ENCODE results near the gene ATRX.
"Not testable (repeated sequence)": the region's sequence is repeated elsewhere in the genome, so short reads cannot be mapped to it uniquely, and the experiment has no call there.

The ATRX gene

GRCh38 chrX:77514177-77514576, 271.8 kb downstream of the ATRX start:
- Histone ChIP-seq H3K4me3 (ENCODE audit: low read length in 2 of 2) (no peak overlapping the region), H3K36me3 (ENCODE audit: control insufficient read depth in 2 of 2, insufficient read depth in 2 of 2, low read length in 2 of 2) (peaks cover 6% of the 10 kb centered on the region in 2 donors), H3K9ac (ENCODE audit: low read depth in 1 of 2, low read length in 2 of 2) (no peak overlapping the region), H3K4me1 (ENCODE audit: control insufficient read depth in 2 of 2, insufficient read depth in 2 of 2, low read length in 2 of 2) (no peaks in the 10 kb centered on the region), H3K27me3 (ENCODE audit: control insufficient read depth in 2 of 2, insufficient read depth in 2 of 2, low read length in 2 of 2) (no peaks in the 10 kb centered on the region), H3K9me3 (ENCODE audit: control insufficient read depth in 2 of 2, low read length in 2 of 2) (no peaks in the 10 kb centered on the region), H3K27ac (ENCODE audit: low read depth in 2 of 2, low read length in 2 of 2) (no peak overlapping the region)

GRCh38 chrX:77510007-77510406, 276.0 kb downstream of the ATRX start:
- no peaks in the 10 kb centered on the region for H3K4me1 ChIP-seq (ENCODE audit: control insufficient read depth in 2 of 2, insufficient read depth in 2 of 2, low read length in 2 of 2)
- no peaks in the 10 kb centered on the region for H3K27me3 ChIP-seq (ENCODE audit: control insufficient read depth in 2 of 2, insufficient read depth in 2 of 2, low read length in 2 of 2)
- no peak overlapping the region for H3K4me3 ChIP-seq (ENCODE audit: low read length in 2 of 2)
- no peak overlapping the region for H3K9ac ChIP-seq (ENCODE audit: low read depth in 1 of 2, low read length in 2 of 2)
- peaks cover 4 to 6% of the 10 kb centered on the region in 2 donors for H3K36me3 ChIP-seq (ENCODE audit: control insufficient read depth in 2 of 2, insufficient read depth in 2 of 2, low read length in 2 of 2)
- no peak overlapping the region for H3K27ac ChIP-seq (ENCODE audit: low read depth in 2 of 2, low read length in 2 of 2)
- no peaks in the 10 kb centered on the region for H3K9me3 ChIP-seq (ENCODE audit: control insufficient read depth in 2 of 2, low read length in 2 of 2)

GRCh38 chrX:77505227-77505626, 280.8 kb downstream of the ATRX start:
- Histone ChIP-seq H3K9ac (ENCODE audit: low read depth in 1 of 2, low read length in 2 of 2) (no peak overlapping the region), H3K4me3 (ENCODE audit: low read length in 2 of 2) (no peak overlapping the region), H3K27me3 (ENCODE audit: control insufficient read depth in 2 of 2, insufficient read depth in 2 of 2, low read length in 2 of 2) (no peaks in the 10 kb centered on the region), H3K36me3 (ENCODE audit: control insufficient read depth in 2 of 2, insufficient read depth in 2 of 2, low read length in 2 of 2) (peaks cover 1 to 3% of the 10 kb centered on the region in 2 donors), H3K27ac (ENCODE audit: low read depth in 2 of 2, low read length in 2 of 2) (no peak overlapping the region), H3K4me1 (ENCODE audit: control insufficient read depth in 2 of 2, insufficient read depth in 2 of 2, low read length in 2 of 2) (no peaks in the 10 kb centered on the region), H3K9me3 (ENCODE audit: control insufficient read depth in 2 of 2, low read length in 2 of 2) (no peaks in the 10 kb centered on the region)

GRCh38 chrX:77502951-77503525, 283.0 kb downstream of the ATRX start:
- no peaks in the 10 kb centered on the region for H3K36me3 ChIP-seq (ENCODE audit: control insufficient read depth in 2 of 2, insufficient read depth in 2 of 2, low read length in 2 of 2)
- H3K9me3 ChIP-seq (ENCODE audit: control insufficient read depth in 2 of 2, low read length in 2 of 2): no peaks in the 10 kb centered on the region
- H3K9ac ChIP-seq (ENCODE audit: low read depth in 1 of 2, low read length in 2 of 2): no peak overlapping the region
- H3K4me1 ChIP-seq (ENCODE audit: control insufficient read depth in 2 of 2, insufficient read depth in 2 of 2, low read length in 2 of 2): no peaks in the 10 kb centered on the region
- H3K27ac ChIP-seq (ENCODE audit: low read depth in 2 of 2, low read length in 2 of 2): no peak overlapping the region
- H3K27me3 ChIP-seq (ENCODE audit: control insufficient read depth in 2 of 2, insufficient read depth in 2 of 2, low read length in 2 of 2): no peaks in the 10 kb centered on the region
- no peak overlapping the region for H3K4me3 ChIP-seq (ENCODE audit: low read length in 2 of 2)

- H3K27me3 ChIP-seq (ENCODE audit: control insufficient read depth in 2 of 2, insufficient read depth in 2 of 2, low read length in 2 of 2); H3K4me1 ChIP-seq (ENCODE audit: control insufficient read depth in 2 of 2, insufficient read depth in 2 of 2, low read length in 2 of 2); H3K27ac ChIP-seq (ENCODE audit: low read depth in 2 of 2, low read length in 2 of 2); H3K36me3 ChIP-seq (ENCODE audit: control insufficient read depth in 2 of 2, insufficient read depth in 2 of 2, low read length in 2 of 2); H3K4me3 ChIP-seq (ENCODE audit: low read length in 2 of 2); H3K9ac ChIP-seq (ENCODE audit: low read depth in 1 of 2, low read length in 2 of 2); H3K9me3 ChIP-seq (ENCODE audit: control insufficient read depth in 2 of 2, low read length in 2 of 2): not testable (repeated sequence)
These were observed 285.9 kb downstream of the ATRX start for GRCh38 chrX:77500164-77500563.

GRCh38 chrX:77493677-77494553, 292.1 kb downstream of the ATRX start:
- Histone ChIP-seq H3K9ac (ENCODE audit: low read depth in 1 of 2, low read length in 2 of 2) (no peak overlapping the region), H3K27me3 (ENCODE audit: control insufficient read depth in 2 of 2, insufficient read depth in 2 of 2, low read length in 2 of 2) (no peaks in the 10 kb centered on the region), H3K4me1 (ENCODE audit: control insufficient read depth in 2 of 2, insufficient read depth in 2 of 2, low read length in 2 of 2) (no peaks in the 10 kb centered on the region), H3K4me3 (ENCODE audit: low read length in 2 of 2) (no peak overlapping the region), H3K36me3 (ENCODE audit: control insufficient read depth in 2 of 2, insufficient read depth in 2 of 2, low read length in 2 of 2) (no peaks in the 10 kb centered on the region), H3K9me3 (ENCODE audit: control insufficient read depth in 2 of 2, low read length in 2 of 2) (no peaks in the 10 kb centered on the region), H3K27ac (ENCODE audit: low read depth in 2 of 2, low read length in 2 of 2) (no peak overlapping the region)

- Histone ChIP-seq H3K9ac (ENCODE audit: low read depth in 1 of 2, low read length in 2 of 2) (no peak overlapping the region), H3K4me3 (ENCODE audit: low read length in 2 of 2) (no peak overlapping the region), H3K27me3 (ENCODE audit: control insufficient read depth in 2 of 2, insufficient read depth in 2 of 2, low read length in 2 of 2) (no peaks in the 10 kb centered on the region), H3K36me3 (ENCODE audit: control insufficient read depth in 2 of 2, insufficient read depth in 2 of 2, low read length in 2 of 2) (no peaks in the 10 kb centered on the region), H3K27ac (ENCODE audit: low read depth in 2 of 2, low read length in 2 of 2) (no peak overlapping the region), H3K4me1 (ENCODE audit: control insufficient read depth in 2 of 2, insufficient read depth in 2 of 2, low read length in 2 of 2) (no peaks in the 10 kb centered on the region), H3K9me3 (ENCODE audit: control insufficient read depth in 2 of 2, low read length in 2 of 2) (no peaks in the 10 kb centered on the region)
These were observed 302.0 kb downstream of the ATRX start for GRCh38 chrX:77484045-77484444.

GRCh38 chrX:77455437-77455836, 330.6 kb downstream of the ATRX start:
- Histone ChIP-seq H3K27ac (ENCODE audit: low read depth in 2 of 2, low read length in 2 of 2) (no peak overlapping the region), H3K9ac (ENCODE audit: low read depth in 1 of 2, low read length in 2 of 2) (no peak overlapping the region)

More at GRCh38 chrX:77455437-77455836, 330.6 kb downstream of the ATRX start:
- Histone ChIP-seq H3K27me3 (ENCODE audit: control insufficient read depth in 2 of 2, insufficient read depth in 2 of 2, low read length in 2 of 2) (no peaks in the 10 kb centered on the region), H3K9me3 (ENCODE audit: control insufficient read depth in 2 of 2, low read length in 2 of 2) (no peaks in the 10 kb centered on the region), H3K4me3 (ENCODE audit: low read length in 2 of 2) (no peak overlapping the region), H3K36me3 (ENCODE audit: control insufficient read depth in 2 of 2, insufficient read depth in 2 of 2, low read length in 2 of 2) (no peaks in the 10 kb centered on the region), H3K4me1 (ENCODE audit: control insufficient read depth in 2 of 2, insufficient read depth in 2 of 2, low read length in 2 of 2) (no peaks in the 10 kb centered on the region)
